MM.1S (cell line): Measurements from ENCODE around the gene SERPINF2.

Experiments used
- DNase-seq: peaks from one replicate; pipeline ENCODE4 v3.0.0-alpha.2; 2015
- H2AFZ ChIP-seq: fragments of 300-600 bp; sonication (generic); 2 replicates; pipeline ENCODE4 v1.6.0; 2016; ENCODE audit warnings: antibody characterized with exemption, low read length
- H3F3A ChIP-seq: fragments of 300-600 bp; sonication (generic); 2 replicates; pipeline ENCODE4 v1.6.1; 2016; ENCODE audit warnings: mild to moderate bottlenecking, antibody characterized with exemption, low read length, moderate library complexity, mixed read lengths; ENCODE audit not compliant: insufficient read depth
- H3K27ac ChIP-seq: fragments of 300-600 bp; sonication (generic); 2 replicates; pipeline ENCODE4 v1.5.1; 2016; ENCODE audit warnings: mild to moderate bottlenecking, low read length
- H3K27me3 ChIP-seq: fragments of 300-600 bp; sonication (generic); replicated peaks from 2 replicates; pipeline ENCODE4 v1.6.0; 2016; ENCODE audit warnings: low read length; ENCODE audit not compliant: insufficient read depth
- H3K36me3 ChIP-seq: fragments of 300-600 bp; sonication (generic); replicated peaks from 2 replicates; pipeline ENCODE4 v1.6.1; 2016; ENCODE audit warnings: mild to moderate bottlenecking, low read length, mixed read lengths; ENCODE audit not compliant: insufficient read depth
- H3K4me1 ChIP-seq: fragments of 300-600 bp; sonication (generic); 2 replicates; pipeline ENCODE4 v1.6.1; 2016; ENCODE audit warnings: low read length, mixed read lengths
- H3K4me2 ChIP-seq: fragments of 300-600 bp; sonication (generic); 2 replicates; pipeline ENCODE4 v1.6.0; 2016; ENCODE audit warnings: low read depth, low read length
- H3K4me3 ChIP-seq: fragments of 300-600 bp; sonication (generic); 2 replicates; pipeline ENCODE4 v1.5.1; 2016; ENCODE audit warnings: low read length, mixed read lengths
- H3K79me2 ChIP-seq: fragments of 300-600 bp; sonication (generic); 2 replicates; pipeline ENCODE4 v1.6.1; 2016; ENCODE audit warnings: mixed run types, low read length, mixed read lengths
- H3K9ac ChIP-seq: fragments of 300-600 bp; sonication (generic); 2 replicates; pipeline ENCODE4 v1.6.1; 2016; ENCODE audit warnings: low read length, mixed read lengths
- H3K9me2 ChIP-seq: fragments of 300-600 bp; sonication (generic); replicated peaks from 2 replicates; pipeline ENCODE4 v1.6.1; 2016; ENCODE audit warnings: mild to moderate bottlenecking, low read length, mixed read lengths; ENCODE audit not compliant: insufficient read depth
- H3K9me3 ChIP-seq: fragments of 300-600 bp; sonication (generic); replicated peaks from 2 replicates; pipeline ENCODE4 v1.6.1; 2016; ENCODE audit warnings: mild to moderate bottlenecking, low read length, mixed read lengths; ENCODE audit not compliant: insufficient read depth
- H4K20me1 ChIP-seq: fragments of 300-600 bp; sonication (generic); 2 replicates; pipeline ENCODE4 v1.6.1; 2016; ENCODE audit warnings: mild to moderate bottlenecking, low read length, moderate library complexity, mixed read lengths; ENCODE audit not compliant: insufficient read depth
- EZH2 ChIP-seq: fragments of 300-600 bp; sonication (generic); optimal IDR thresholded peaks from 2 replicates; pipeline ENCODE3; 2017; ENCODE audit warnings: low read depth, mild to moderate bottlenecking, antibody characterized with exemption, low read length, mixed read lengths
- EZH2phosphoT487 ChIP-seq: fragments of 300-600 bp; sonication (generic); IDR thresholded peaks from 2 replicates; pipeline ENCODE4 v1.6.1; 2018; ENCODE audit warnings: antibody characterized with exemption, low read length
- TF ChIP-seq, protein P1 (sequence below): fragments of 300-600 bp; sonication (generic); IDR thresholded peaks from 2 replicates; pipeline ENCODE4 v1.5.1; 2016; ENCODE audit warnings: antibody characterized with exemption, low read length, mixed read lengths

The SERPINF2 gene

DNA sequence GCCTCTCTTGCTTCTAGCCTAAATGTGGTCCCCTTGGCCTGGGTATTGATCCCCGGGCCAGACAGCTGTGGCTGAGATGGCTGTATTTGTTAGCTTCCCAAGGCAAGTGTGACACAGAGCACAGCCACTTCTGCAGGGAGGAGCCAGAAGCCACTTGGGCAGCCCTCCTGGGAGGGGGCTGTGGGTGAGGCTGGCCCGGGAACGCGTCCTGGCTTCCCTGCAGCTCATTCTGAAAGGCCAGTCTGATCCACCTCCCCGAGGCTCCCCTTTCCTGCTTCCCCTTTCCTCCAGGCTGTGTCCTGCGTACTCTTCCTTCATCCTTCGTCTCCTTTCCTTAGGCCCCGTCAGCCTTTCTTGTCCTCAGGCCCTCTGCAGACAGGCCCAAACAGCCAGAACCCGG, 8.0 kb downstream of the SERPINF2 start:
- Histone ChIP-seq H3K27me3 (peaks cover 22% of the 10 kb centered on the region; the same call in 1 of the 2 replicates), H3K79me2 (no peaks in the 10 kb centered on the region), H3K27ac (no peak overlapping the region), H3K4me2 (no peak overlapping the region), H3K9me3 (no peaks in the 10 kb centered on the region), H3K4me3 (no peak overlapping the region), H3F3A (no peaks in the 10 kb centered on the region), H4K20me1 (no peaks in the 10 kb centered on the region), H3K4me1 (no peaks in the 10 kb centered on the region), H3K36me3 (no peaks in the 10 kb centered on the region), H3K9me2 (no peaks in the 10 kb centered on the region), H2AFZ (no peak overlapping the region), H3K9ac (no peak overlapping the region)
- TF ChIP-seq, protein P1, sequence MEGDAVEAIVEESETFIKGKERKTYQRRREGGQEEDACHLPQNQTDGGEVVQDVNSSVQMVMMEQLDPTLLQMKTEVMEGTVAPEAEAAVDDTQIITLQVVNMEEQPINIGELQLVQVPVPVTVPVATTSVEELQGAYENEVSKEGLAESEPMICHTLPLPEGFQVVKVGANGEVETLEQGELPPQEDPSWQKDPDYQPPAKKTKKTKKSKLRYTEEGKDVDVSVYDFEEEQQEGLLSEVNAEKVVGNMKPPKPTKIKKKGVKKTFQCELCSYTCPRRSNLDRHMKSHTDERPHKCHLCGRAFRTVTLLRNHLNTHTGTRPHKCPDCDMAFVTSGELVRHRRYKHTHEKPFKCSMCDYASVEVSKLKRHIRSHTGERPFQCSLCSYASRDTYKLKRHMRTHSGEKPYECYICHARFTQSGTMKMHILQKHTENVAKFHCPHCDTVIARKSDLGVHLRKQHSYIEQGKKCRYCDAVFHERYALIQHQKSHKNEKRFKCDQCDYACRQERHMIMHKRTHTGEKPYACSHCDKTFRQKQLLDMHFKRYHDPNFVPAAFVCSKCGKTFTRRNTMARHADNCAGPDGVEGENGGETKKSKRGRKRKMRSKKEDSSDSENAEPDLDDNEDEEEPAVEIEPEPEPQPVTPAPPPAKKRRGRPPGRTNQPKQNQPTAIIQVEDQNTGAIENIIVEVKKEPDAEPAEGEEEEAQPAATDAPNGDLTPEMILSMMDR: no peak
- TF ChIP-seq EZH2phosphoT487 (no peak), EZH2 (no peak)
- DNase-seq: no peak

DNA sequence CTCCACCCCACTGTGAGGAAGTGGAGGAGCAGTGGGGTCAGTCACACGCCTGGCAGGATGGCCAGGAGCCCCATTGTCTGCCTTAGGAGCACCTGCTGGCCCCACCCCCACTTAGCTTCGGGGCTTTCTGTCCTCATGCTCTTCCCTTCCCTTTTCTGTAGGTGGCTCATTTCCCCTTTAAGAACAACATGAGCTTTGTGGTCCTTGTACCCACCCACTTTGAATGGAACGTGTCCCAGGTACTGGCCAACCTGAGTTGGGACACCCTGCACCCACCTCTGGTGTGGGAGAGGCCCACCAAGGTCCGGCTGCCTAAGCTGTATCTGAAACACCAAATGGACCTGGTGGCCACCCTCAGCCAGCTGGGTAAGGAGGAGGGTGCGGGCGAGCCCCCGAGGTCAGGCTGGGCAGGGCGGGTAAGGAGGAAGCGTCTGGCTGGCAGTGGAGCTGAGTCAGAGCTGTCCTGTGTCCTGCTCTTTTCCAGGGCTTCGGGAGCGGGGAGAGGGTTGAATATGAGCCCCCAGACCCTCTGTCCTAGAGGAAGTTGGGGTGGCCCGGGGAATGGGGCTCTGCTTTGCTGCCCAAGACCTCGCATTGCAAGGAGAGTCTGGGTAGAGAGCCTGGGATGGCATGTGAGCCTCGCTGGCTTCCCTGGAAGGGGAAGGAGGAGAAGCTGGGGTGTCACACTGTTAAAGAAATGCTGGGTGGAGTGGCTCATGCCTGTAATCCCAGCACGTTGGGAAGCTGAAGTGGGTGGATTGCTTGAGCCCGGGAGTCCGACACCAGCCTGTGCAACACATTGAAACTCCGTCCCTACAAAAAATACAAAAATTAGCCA, 10.0 kb downstream of the SERPINF2 start:
- TF ChIP-seq EZH2phosphoT487 (no peak), EZH2 (no peak)
- TF ChIP-seq, protein P1: no peak
- H2AFZ ChIP-seq: no peak overlapping the region
- no peaks in the 10 kb centered on the region for H3K36me3 ChIP-seq
- H3K4me3 ChIP-seq: no peak overlapping the region
- no peaks in the 10 kb centered on the region for H3K79me2 ChIP-seq
- H3F3A ChIP-seq: no peaks in the 10 kb centered on the region
- H3K9me2 ChIP-seq: no peaks in the 10 kb centered on the region
- H4K20me1 ChIP-seq: no peaks in the 10 kb centered on the region
- no peak overlapping the region for H3K4me2 ChIP-seq
- no peak overlapping the region for H3K27ac ChIP-seq
- H3K9ac ChIP-seq: no peak overlapping the region
- DNase-seq: no peak
- H3K9me3 ChIP-seq: no peaks in the 10 kb centered on the region
- no peaks in the 10 kb centered on the region for H3K4me1 ChIP-seq
- H3K27me3 ChIP-seq: peaks cover 29% of the 10 kb centered on the region; the same call in 1 of the 2 replicates

DNA sequence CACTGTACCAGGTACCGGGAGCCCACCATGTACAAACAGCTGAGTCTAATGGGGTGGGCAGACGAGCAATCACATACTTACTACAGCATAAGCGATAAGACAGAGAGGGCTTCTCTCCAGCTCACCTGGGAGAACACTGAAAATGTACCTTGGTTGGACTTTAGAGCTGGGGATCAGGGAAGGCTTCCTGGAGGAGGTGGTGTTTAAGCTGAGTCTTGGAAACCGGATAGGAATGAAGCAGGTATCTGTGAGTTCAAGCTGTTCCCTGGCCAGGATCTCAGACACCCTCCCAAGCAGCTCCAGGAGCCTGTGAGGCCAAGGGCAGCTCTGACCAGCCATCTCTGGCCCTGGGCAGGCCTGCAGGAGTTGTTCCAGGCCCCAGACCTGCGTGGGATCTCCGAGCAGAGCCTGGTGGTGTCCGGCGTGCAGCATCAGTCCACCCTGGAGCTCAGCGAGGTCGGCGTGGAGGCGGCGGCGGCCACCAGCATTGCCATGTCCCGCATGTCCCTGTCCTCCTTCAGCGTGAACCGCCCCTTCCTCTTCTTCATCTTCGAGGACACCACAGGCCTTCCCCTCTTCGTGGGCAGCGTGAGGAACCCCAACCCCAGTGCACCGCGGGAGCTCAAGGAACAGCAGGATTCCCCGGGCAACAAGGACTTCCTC, 11.2 kb downstream of the SERPINF2 start:
- H2AFZ ChIP-seq: no peak overlapping the region
- no peaks in the 10 kb centered on the region for H3F3A ChIP-seq
- H3K36me3 ChIP-seq: no peaks in the 10 kb centered on the region
- no peak overlapping the region for H3K27ac ChIP-seq
- no peak overlapping the region for H3K4me2 ChIP-seq
- H4K20me1 ChIP-seq: no peaks in the 10 kb centered on the region
- no peaks in the 10 kb centered on the region for H3K4me1 ChIP-seq
- H3K9me2 ChIP-seq: no peaks in the 10 kb centered on the region
- H3K79me2 ChIP-seq: no peaks in the 10 kb centered on the region
- no peaks in the 10 kb centered on the region for H3K9me3 ChIP-seq
- H3K27me3 ChIP-seq: peaks cover 29% of the 10 kb centered on the region; the same call in 1 of the 2 replicates
- no peak for TF ChIP-seq EZH2phosphoT487
- no peak for DNase-seq
- H3K4me3 ChIP-seq: no peak overlapping the region
- H3K9ac ChIP-seq: no peak overlapping the region
